ENCODE data around the gene LMBRD1. TPM values are rescaled to one million over a fixed set of nuclear protein-coding genes. Genes with fewer than 3 reads are reported as not detected.

The LMBRD1 gene
- polyA plus RNA-seq, 1 of the 3 experiments (the other 2 are of a cell fraction) = 6.5 TPM

GRCh38 chr6:69832558-69832957, 35.7 kb upstream of the LMBRD1 start:
- no peak for DNase-seq
- TF ChIP-seq CHD2 (IDR thresholded peaks at IDR 0.05; ENCODE audit: low read length, partially characterized antibody) (no peak), SMC3 (IDR thresholded peaks at IDR 0.05; ENCODE audit: low read depth, low read length) (no peak), RAD21 (IDR thresholded peaks at IDR 0.05; ENCODE audit: low read length) (no peak), MXI1 (IDR thresholded peaks at IDR 0.05; ENCODE audit: low read depth, low read length) (no peak), TAF1 (IDR thresholded peaks at IDR 0.05; ENCODE audit: borderline replicate concordance, low read depth, low read length) (no peak), RXRA (IDR thresholded peaks at IDR 0.05; ENCODE audit: borderline replicate concordance, low read depth) (no peak), GATA2 (CRISPR knock-in tag; IDR thresholded peaks at IDR 0.05) (no peak), GABPA (IDR thresholded peaks at IDR 0.05; ENCODE audit: low read depth) (no peak), EP300 (IDR thresholded peaks at IDR 0.05; ENCODE audit: borderline replicate concordance in 1 of 2, low read depth in 1 of 2, low read length in 1 of 2) (no peak), ELF1 (IDR thresholded peaks at IDR 0.05) (no peak), TCF12 (IDR thresholded peaks at IDR 0.05) (no peak), EZH2phosphoT487 (IDR thresholded peaks at IDR 0.05; ENCODE audit: borderline replicate concordance, low read depth) (no peak), USF2 (IDR thresholded peaks at IDR 0.05; ENCODE audit: borderline replicate concordance, low read depth, low read length) (no peak)
- TF ChIP-seq, protein P1, sequence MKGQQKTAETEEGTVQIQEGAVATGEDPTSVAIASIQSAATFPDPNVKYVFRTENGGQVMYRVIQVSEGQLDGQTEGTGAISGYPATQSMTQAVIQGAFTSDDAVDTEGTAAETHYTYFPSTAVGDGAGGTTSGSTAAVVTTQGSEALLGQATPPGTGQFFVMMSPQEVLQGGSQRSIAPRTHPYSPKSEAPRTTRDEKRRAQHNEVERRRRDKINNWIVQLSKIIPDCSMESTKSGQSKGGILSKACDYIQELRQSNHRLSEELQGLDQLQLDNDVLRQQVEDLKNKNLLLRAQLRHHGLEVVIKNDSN (IDR thresholded peaks at IDR 0.05; ENCODE audit: borderline replicate concordance, low read depth) = no peak
- Histone ChIP-seq H3K79me2 (ENCODE audit: insufficient read depth) (no peaks in the 10 kb centered on the region), H3K9me3 (no peaks in the 10 kb centered on the region), H3K4me1 (ENCODE audit: control insufficient read depth in 1 of 2, insufficient read depth in 2 of 2, low read depth in 1 of 2, low read length in 1 of 2) (no peaks in the 10 kb centered on the region; a peak in 1 of 4 replicates), H3K36me3 (replicated peaks in 1 of 2; ENCODE audit: control insufficient read depth in 1 of 2, insufficient read depth in 2 of 2, low read length in 1 of 2) (no peaks in the 10 kb centered on the region), H3K9me2 (no peaks in the 10 kb centered on the region), H3K27ac (ENCODE audit: low read depth in 2 of 2, low read length in 1 of 2) (no peak overlapping the region), H3K4me2 (no peak overlapping the region), H3F3A (replicated peaks; ENCODE audit: insufficient read depth) (peaks cover 5% of the 10 kb centered on the region), H3K27me3 (ENCODE audit: insufficient read depth) (no peaks in the 10 kb centered on the region), H4K20me1 (ENCODE audit: insufficient read depth) (no peaks in the 10 kb centered on the region), H2AFZ (ENCODE audit: low read depth) (no peak overlapping the region), H3K4me3 (ENCODE audit: low read depth in 2 of 2, low read length in 1 of 2) (no peak overlapping the region), H3K9ac (no peak overlapping the region)
- ChIA-PET CTCF (no interaction called here), POLR2A (interaction anchor here (0.6 kb wide), 1 partner anchor 267 kb away, joined by 3 read pairs; no protein-coding TSS in a partner anchor)

- no peak for DNase-seq
- no peak overlapping the region for H3K4me3 ChIP-seq (ENCODE audit: low read depth in 2 of 2, low read length in 1 of 2)
- CTCF ChIA-PET = no interaction called here
- no peak overlapping the region for H3K4me2 ChIP-seq
- H3F3A ChIP-seq (replicated peaks; ENCODE audit: insufficient read depth) = peaks cover 8% of the 10 kb centered on the region
- TF ChIP-seq FOSL2 (IDR thresholded peaks at IDR 0.05; ENCODE audit: borderline replicate concordance, low read depth) = peak; percentile 10; the same call in 1 of the 2 replicates
- no peak for TF ChIP-seq RXRA (IDR thresholded peaks at IDR 0.05; ENCODE audit: borderline replicate concordance, low read depth)
- TF ChIP-seq, protein P2, sequence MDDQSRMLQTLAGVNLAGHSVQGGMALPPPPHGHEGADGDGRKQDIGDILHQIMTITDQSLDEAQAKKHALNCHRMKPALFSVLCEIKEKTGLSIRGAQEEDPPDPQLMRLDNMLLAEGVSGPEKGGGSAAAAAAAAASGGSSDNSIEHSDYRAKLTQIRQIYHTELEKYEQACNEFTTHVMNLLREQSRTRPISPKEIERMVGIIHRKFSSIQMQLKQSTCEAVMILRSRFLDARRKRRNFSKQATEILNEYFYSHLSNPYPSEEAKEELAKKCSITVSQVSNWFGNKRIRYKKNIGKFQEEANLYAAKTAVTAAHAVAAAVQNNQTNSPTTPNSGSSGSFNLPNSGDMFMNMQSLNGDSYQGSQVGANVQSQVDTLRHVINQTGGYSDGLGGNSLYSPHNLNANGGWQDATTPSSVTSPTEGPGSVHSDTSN (IDR thresholded peaks at IDR 0.05) = peak; percentile 12; the same call in 1 of the 2 replicates
- TF ChIP-seq TEAD4 (IDR thresholded peaks at IDR 0.05; ENCODE audit: borderline replicate concordance, insufficient read depth) = no peak
- TF ChIP-seq JUND (IDR thresholded peaks at IDR 0.05) = 0 out of 2 replicates have a peak, but pooled peaks have one; percentile 17
- no peak for TF ChIP-seq RFX5 (IDR thresholded peaks at IDR 0.05; ENCODE audit: low read length)
- TF ChIP-seq NFIC (IDR thresholded peaks at IDR 0.05; ENCODE audit: borderline replicate concordance) = peak; percentile 20; the same call in 1 of the 2 replicates
- TF ChIP-seq TAF1 (IDR thresholded peaks at IDR 0.05; ENCODE audit: borderline replicate concordance, low read depth, low read length) = no peak
- no peak for TF ChIP-seq RCOR1 (IDR thresholded peaks at IDR 0.05; ENCODE audit: low read length)
- TF ChIP-seq EZH2phosphoT487 (IDR thresholded peaks at IDR 0.05; ENCODE audit: borderline replicate concordance, low read depth) = no peak
- TF ChIP-seq SMC3 (IDR thresholded peaks at IDR 0.05; ENCODE audit: low read depth, low read length) = no peak
- no peak for TF ChIP-seq ELF1 (IDR thresholded peaks at IDR 0.05)
- TF ChIP-seq FOXJ3 (CRISPR knock-in tag; IDR thresholded peaks at IDR 0.05) = no peak
- H4K20me1 ChIP-seq (ENCODE audit: insufficient read depth) = no peaks in the 10 kb centered on the region
- WGBS (ENCODE audit: low lambda C conversion rate) = 35% methylated on average over 2 of the region's 2 CpGs
- H2AFZ ChIP-seq (ENCODE audit: low read depth) = no peak overlapping the region; the same call in 1 of the 2 replicates
- H3K9ac ChIP-seq = no peak overlapping the region
- no peaks in the 10 kb centered on the region for H3K79me2 ChIP-seq (ENCODE audit: insufficient read depth)
- H3K36me3 ChIP-seq (replicated peaks in 1 of 2; ENCODE audit: control insufficient read depth in 1 of 2, insufficient read depth in 2 of 2, low read length in 1 of 2) = no peaks in the 10 kb centered on the region
- no peaks in the 10 kb centered on the region for H3K9me3 ChIP-seq
- no peaks in the 10 kb centered on the region; a peak in 1 of 4 replicates for H3K4me1 ChIP-seq (ENCODE audit: control insufficient read depth in 1 of 2, insufficient read depth in 2 of 2, low read depth in 1 of 2, low read length in 1 of 2)
- no peaks in the 10 kb centered on the region for H3K9me2 ChIP-seq
- no peaks in the 10 kb centered on the region for H3K27me3 ChIP-seq (ENCODE audit: insufficient read depth)
- H3K27ac ChIP-seq (ENCODE audit: low read depth in 2 of 2, low read length in 1 of 2) = no peak overlapping the region
- POLR2A ChIA-PET = no interaction called here
These were observed 30.6 kb upstream of the LMBRD1 start for GRCh38 chr6:69827276-69827893.
